Neural cell (in vitro differentiated cells): Measurements from ENCODE around the gene PYGL. TPM values are rescaled to one million over a fixed set of nuclear protein-coding genes. Genes with fewer than 3 reads are reported as not detected.

Source experiments
- H2AFZ ChIP-seq: fragments of 200-600, 300-800 bp; sonication (generic), shearing (Covaris generic); 2 replicates; pipeline ENCODE4 v1.6.0; 2014; ENCODE audit warnings: low read depth, mild to moderate bottlenecking, antibody characterized with exemption, low read length, moderate library complexity
- H3F3A ChIP-seq: fragments of 200-600 bp; shearing (Covaris generic); 2 replicates; pipeline ENCODE4 v1.6.1; 2016; ENCODE audit warnings: mild to moderate bottlenecking, moderate library complexity, mixed read lengths, antibody characterized with exemption, low read length; ENCODE audit not compliant: insufficient read depth, poor library complexity, severe bottlenecking
- H3K27ac ChIP-seq: fragments of 200-600, 300-800 bp; sonication (generic), shearing (Covaris generic); 2 replicates; pipeline ENCODE4 v1.5.1; 2014; ENCODE audit warnings: mild to moderate bottlenecking, low read length, moderate library complexity
- H3K27me3 ChIP-seq: fragments of 300-800, 200-600 bp; sonication (generic), shearing (Covaris generic); 2 replicates; pipeline ENCODE4 v1.6.0; 2014; ENCODE audit warnings: mild to moderate bottlenecking, low read depth, low read length, moderate library complexity; ENCODE audit not compliant: insufficient read depth
- H3K36me3 ChIP-seq: fragments of 300-800, 200-600 bp; sonication (generic), shearing (Covaris generic); 2 replicates; pipeline ENCODE4 v1.5.1; 2014; ENCODE audit warnings: mild to moderate bottlenecking, antibody characterized with exemption, low read length, moderate library complexity; ENCODE audit not compliant: insufficient read depth
- H3K4me2 ChIP-seq: fragments of 300-800, 200-600 bp; sonication (generic), shearing (Covaris generic); 2 replicates; pipeline ENCODE4 v1.6.0; 2014; ENCODE audit warnings: mild to moderate bottlenecking, low read length
- H3K4me3 ChIP-seq: fragments of 300-800, 200-600 bp; sonication (generic), shearing (Covaris generic); 2 replicates; pipeline ENCODE4 v1.5.1; 2014; ENCODE audit warnings: mild to moderate bottlenecking, low read length, moderate library complexity
- H3K79me2 ChIP-seq: fragments of 200-600 bp; shearing (Covaris generic); replicated peaks from 2 replicates; pipeline ENCODE4 v1.6.0; 2014; ENCODE audit warnings: mild to moderate bottlenecking, low read length, moderate library complexity; ENCODE audit not compliant: insufficient read depth
- H3K9ac ChIP-seq: fragments of 300-800, 200-600 bp; sonication (generic), shearing (Covaris generic); 2 replicates; pipeline ENCODE4 v1.6.1; 2016; ENCODE audit warnings: mild to moderate bottlenecking, low read length, mixed read lengths
- H3K9me2 ChIP-seq: fragments of 200-600 bp; shearing (Covaris generic); 2 replicates; pipeline ENCODE4 v1.6.1; 2016; ENCODE audit warnings: mild to moderate bottlenecking, low read length, mixed read lengths; ENCODE audit not compliant: insufficient read depth
- H3K9me3 ChIP-seq: fragments of 200-600, 300-800 bp; sonication (generic), shearing (Covaris generic); 2 replicates; pipeline ENCODE4 v1.6.1; 2016; ENCODE audit warnings: mild to moderate bottlenecking, mixed run types, low read length, moderate library complexity, mixed read lengths
- H4K20me1 ChIP-seq: fragments of 200-600 bp; shearing (Covaris generic); 2 replicates; pipeline ENCODE4 v1.6.1; 2016; ENCODE audit warnings: mild to moderate bottlenecking, mixed run types; ENCODE audit not compliant: insufficient read depth
- CTCF ChIP-seq: fragments of 450-650 bp; IDR thresholded peaks from 2 replicates; pipeline ENCODE4 v1.5.1; 2014; ENCODE audit warnings: antibody characterized with exemption, mild to moderate bottlenecking, moderate library complexity; ENCODE audit not compliant: poor library complexity, severe bottlenecking
- EP300 ChIP-seq: fragments of 450-650 bp; conservative IDR thresholded peaks from 2 replicates; pipeline ENCODE4 v1.6.1; 2014; ENCODE audit warnings: antibody characterized with exemption, mild to moderate bottlenecking, moderate library complexity; ENCODE audit not compliant: poor library complexity, severe bottlenecking
- EZH2 ChIP-seq: fragments of 200-600, 300-800 bp; shearing (Covaris generic), sonication (generic); IDR thresholded peaks from 2 replicates; pipeline ENCODE4 v1.6.1; 2014; ENCODE audit warnings: antibody characterized with exemption, low read length, borderline replicate concordance, mild to moderate bottlenecking; ENCODE audit not compliant: insufficient read depth, poor library complexity, severe bottlenecking
- MXI1 ChIP-seq: fragments of 450-650 bp; conservative IDR thresholded peaks from 2 replicates; pipeline ENCODE4 v1.6.1; 2014; ENCODE audit warnings: antibody characterized with exemption, mild to moderate bottlenecking; ENCODE audit not compliant: poor library complexity, severe bottlenecking
- POLR2AphosphoS5 ChIP-seq: IDR thresholded peaks from 2 replicates; pipeline ENCODE4 v1.6.1; 2012
- RAD21 ChIP-seq: fragments of 450-650 bp; conservative IDR thresholded peaks from 2 replicates; pipeline ENCODE4 v1.6.1; 2014; ENCODE audit warnings: antibody characterized with exemption, mild to moderate bottlenecking, moderate library complexity
- REST ChIP-seq: IDR thresholded peaks from 2 replicates; pipeline ENCODE4 v1.6.1; 2012; ENCODE audit warnings: borderline replicate concordance
- SMC3 ChIP-seq: fragments of 450-650 bp; conservative IDR thresholded peaks from 2 replicates; pipeline ENCODE4 v1.6.1; 2014; ENCODE audit warnings: antibody characterized with exemption, mild to moderate bottlenecking, moderate library complexity; ENCODE audit not compliant: poor library complexity
- TAF1 ChIP-seq: IDR thresholded peaks from 2 replicates; pipeline ENCODE4 v1.6.1; 2012; ENCODE audit warnings: low read depth
- polyA plus RNA-seq: library from polyadenylated mRNA; depleted of rRNA; stranded (reverse); fragments of >200 nt; gene quantifications from 2 replicates; pipeline ENCODE4 v1.2.3, GENCODE V29; 2014

PYGL gene
- polyA plus RNA-seq, 1 donor from 2014 or later = not detected

- H3K27me3 ChIP-seq = no peaks in the 10 kb centered on the region
- H3K36me3 ChIP-seq = no peaks in the 10 kb centered on the region
- H4K20me1 ChIP-seq = no peaks in the 10 kb centered on the region
- H3K9me3 ChIP-seq = no peaks in the 10 kb centered on the region
- H3K79me2 ChIP-seq = no peaks in the 10 kb centered on the region
- H3K9me2 ChIP-seq = no peaks in the 10 kb centered on the region
- H3K4me2 ChIP-seq = no peak overlapping the region
- H3K4me3 ChIP-seq = no peak overlapping the region
- no peak overlapping the region for H3K27ac ChIP-seq
- no peaks in the 10 kb centered on the region for H3F3A ChIP-seq
- H2AFZ ChIP-seq = no peak overlapping the region
- no peak overlapping the region for H3K9ac ChIP-seq
- TF ChIP-seq SMC3 (no peak), REST (no peak), EP300 (no peak), RAD21 (no peak), POLR2AphosphoS5 (no peak), CTCF (no peak), MXI1 (no peak), TAF1 (no peak), EZH2 (no peak)
These were observed 78.7 kb downstream of the PYGL start for GRCh38 chr14:50865391-50866076.

GRCh38 chr14:50864946-50865345, 79.3 kb downstream of the PYGL start:
- Histone ChIP-seq H3K9me2 (no peaks in the 10 kb centered on the region), H3K4me3 (no peak overlapping the region), H3K4me2 (no peak overlapping the region), H3K9ac (no peak overlapping the region), H3K9me3 (no peaks in the 10 kb centered on the region), H2AFZ (no peak overlapping the region), H4K20me1 (no peaks in the 10 kb centered on the region), H3K27ac (no peak overlapping the region), H3K79me2 (no peaks in the 10 kb centered on the region), H3K36me3 (no peaks in the 10 kb centered on the region), H3F3A (no peaks in the 10 kb centered on the region), H3K27me3 (no peaks in the 10 kb centered on the region)
- no peak for TF ChIP-seq CTCF
- no peak for TF ChIP-seq REST
- TF ChIP-seq POLR2AphosphoS5 = no peak
- TF ChIP-seq SMC3 = no peak
- TF ChIP-seq MXI1 = no peak
- TF ChIP-seq RAD21 = no peak
- TF ChIP-seq TAF1 = no peak
- no peak for TF ChIP-seq EZH2
- TF ChIP-seq EP300 = no peak
